Globus pallidus (tissue), 1 donor: ENCODE results near the gene ADPRHL1.

Experiments used
- DNase-seq: peaks from one replicate; pipeline ENCODE4 v3.0.0-alpha.2; 2015; ENCODE audit warnings: low spot score

Gene ADPRHL1

DNA sequence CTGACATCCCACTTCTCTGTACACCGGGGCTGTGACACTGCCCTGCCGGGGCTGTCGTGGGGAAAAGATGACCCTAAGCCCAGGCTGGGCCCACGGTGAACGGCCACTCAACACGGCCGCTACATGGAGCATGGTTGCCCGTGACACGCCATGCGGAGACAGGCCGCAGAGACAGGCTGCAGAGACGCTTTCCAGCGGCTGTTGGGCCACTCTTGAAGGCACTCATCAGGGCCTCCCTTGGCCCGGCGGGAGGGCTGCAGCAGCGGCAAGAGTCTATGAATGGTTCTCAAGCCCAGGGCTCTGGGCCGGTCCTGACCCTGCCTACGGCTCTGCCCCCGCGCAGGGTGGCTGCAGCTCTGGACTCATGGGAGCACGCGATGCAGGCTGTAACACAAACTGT, 22.1 kb downstream of the ADPRHL1 start:
- no peak for DNase-seq

DNA sequence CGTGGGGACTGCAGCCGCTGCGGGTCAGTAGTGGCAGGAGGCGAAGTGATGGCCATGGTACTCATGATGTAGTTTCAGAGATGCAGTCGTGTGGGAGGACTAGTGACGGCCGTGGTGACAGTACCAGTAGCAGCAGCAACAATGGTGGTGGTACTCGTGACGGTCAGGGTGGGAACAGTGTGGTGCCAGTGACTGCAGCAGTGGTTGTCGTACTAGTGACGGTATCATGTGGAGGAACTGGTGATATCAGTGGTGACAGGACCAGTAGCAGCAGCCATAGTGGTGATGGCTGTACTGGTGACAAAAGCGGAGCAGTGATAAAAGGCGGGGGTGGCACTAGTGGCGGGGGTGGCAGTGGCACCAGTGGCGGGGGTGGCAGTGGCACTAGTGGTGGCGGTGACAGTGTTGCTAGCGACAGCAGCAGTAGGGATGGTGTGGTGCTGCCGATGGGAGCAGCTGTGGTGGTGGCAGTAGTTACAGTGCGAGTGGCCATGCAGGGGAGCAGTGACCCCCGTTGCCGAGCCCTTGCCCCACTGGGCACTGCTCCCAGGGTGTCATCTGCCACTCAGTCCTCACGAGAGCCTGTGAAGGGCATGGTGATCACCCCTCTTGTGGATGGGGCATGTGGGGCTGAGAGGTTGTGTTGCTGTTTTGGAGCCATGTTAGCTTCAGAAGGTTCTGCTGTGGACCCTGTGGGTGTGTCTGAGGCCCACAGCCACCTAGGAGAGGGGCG, 22.7 kb downstream of the ADPRHL1 start:
- DNase-seq = no peak

DNA sequence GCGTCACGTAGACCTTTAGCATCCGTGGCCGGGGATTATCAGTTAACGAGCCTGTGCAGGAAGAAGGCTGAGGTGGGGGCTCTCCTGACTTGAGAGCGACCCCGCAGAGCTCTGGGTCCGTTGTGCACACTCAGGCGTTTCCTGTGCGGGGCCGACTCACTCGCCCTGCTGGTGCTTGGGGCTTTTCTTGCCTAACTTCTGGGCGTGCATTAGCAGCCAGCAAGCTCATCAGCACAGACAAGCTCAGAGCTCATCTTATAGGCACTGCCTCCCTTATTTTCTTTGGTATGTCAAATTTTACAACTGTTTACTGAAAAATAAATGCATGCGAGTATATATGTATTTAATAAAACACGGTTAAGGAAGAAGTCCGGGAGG, 23.7 kb downstream of the ADPRHL1 start:
- DNase-seq = no peak

DNA sequence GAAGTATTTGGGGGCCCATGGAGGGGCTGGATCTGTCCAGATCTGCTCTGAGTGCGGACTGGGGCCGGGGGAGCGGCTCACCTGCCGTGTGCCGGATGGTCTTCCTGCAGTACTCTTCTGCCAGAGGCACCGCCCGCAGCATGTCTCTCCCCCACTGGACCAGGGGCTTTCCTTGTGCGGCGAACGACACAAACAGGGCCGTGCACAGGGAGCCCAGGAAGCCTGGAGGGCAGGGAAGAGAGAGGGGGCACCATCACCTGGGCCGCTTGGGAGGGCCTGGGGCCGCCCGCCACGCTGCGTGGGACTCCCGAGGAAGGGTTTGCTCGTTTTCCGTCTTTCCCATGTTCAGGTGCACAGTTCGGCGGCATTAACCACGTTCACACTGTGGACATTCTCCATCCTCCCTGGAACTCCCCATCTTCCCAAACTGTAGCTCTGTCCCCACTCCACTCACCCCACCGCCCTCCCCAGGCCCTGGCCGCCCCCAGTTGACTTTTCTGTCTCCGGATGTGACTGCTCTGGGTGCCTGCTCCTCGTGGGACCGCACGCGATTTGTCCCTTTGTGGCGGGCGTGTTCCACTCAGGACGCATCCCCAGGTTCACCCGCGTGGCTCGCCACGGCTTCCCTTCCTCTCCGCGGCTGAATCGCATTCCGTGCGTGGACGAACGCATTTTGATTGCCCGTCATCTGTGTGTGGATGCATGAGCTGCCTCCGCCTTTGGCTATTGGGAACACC, 24.2 kb downstream of the ADPRHL1 start:
- no peak for DNase-seq

DNA sequence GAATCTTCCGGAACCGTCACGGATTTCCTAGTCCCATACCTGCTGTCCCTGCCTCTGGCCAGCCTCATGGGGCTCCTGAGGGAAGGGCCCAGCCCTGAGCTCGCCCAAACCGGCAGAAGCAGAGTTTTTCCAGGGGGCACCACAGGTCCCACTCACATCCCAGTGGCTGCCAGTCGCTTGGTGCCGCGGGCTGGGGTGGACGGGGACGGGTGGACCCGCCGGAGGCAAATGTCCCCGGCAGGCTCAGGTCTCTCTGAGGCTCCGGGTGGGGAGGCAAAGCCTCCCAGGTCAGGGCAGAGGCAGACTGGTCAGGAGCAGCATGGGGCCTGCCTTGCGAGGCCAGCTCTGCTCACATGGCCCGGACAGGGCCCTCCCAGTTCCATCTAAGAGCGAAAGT, 24.8 kb downstream of the ADPRHL1 start:
- DNase-seq = no peak

DNA sequence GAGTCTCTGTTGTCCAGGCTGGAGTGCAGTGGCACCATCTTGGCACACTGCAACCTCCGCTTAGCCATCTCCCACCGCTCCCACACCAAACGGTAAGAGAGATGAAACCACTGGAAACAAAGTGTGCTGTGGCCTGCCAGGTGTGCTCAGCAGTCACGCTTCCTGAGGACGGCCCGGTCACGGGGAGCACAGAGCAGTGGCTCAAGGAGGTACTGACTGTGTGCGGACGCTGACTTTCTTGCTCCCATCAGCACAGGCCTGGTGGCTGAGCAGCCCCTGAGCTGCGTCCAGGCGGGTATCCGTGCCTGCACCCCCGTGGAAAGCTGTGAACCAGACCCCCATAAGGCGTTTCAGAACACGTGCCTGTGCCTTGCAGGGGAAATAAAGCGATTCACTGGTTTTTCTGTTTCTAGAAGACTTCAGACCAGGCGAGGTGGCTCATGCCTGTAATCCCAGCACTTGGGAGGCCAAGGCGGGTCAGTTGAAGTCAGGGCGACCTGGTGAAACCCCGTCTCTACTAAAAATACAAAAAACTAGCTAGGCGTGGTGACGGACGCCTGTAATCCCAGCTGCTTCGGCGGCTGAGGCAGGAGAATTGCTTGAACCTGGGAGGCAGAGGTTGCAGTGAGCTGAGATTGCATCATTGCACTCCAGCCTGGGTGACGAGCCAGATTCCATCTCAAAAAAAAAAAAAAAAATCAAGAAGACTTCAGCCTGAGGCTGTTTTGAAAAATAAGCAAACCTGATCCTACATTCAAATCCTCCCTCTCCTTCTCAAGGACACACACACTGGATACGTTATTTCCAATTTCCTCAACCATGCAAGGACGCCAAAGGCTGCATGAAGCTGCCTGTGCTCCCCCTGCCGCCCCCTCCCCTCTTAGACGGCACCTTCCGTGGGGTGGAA, 25.5 kb downstream of the ADPRHL1 start:
- DNase-seq = no peak

DNA sequence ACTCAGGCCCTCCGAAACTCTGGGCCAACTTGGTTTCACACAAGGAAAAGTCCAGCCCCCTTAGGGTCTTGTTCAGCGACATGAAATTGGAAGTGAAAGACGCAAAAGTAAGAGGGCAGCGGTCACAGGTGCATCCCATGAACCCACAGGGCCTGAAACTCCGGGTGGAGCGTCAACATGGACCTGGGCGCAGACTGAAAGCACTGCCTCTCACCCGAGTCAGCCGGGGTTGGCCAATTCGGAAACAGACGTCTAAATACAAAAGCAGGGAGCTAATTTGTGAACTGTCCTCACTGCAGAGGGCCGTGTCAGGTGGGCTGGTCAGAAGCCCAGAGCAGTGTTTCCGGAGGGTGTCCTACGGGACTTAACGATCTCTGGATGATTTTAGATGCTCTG, 26.7 kb downstream of the ADPRHL1 start:
- DNase-seq = no peak

DNA sequence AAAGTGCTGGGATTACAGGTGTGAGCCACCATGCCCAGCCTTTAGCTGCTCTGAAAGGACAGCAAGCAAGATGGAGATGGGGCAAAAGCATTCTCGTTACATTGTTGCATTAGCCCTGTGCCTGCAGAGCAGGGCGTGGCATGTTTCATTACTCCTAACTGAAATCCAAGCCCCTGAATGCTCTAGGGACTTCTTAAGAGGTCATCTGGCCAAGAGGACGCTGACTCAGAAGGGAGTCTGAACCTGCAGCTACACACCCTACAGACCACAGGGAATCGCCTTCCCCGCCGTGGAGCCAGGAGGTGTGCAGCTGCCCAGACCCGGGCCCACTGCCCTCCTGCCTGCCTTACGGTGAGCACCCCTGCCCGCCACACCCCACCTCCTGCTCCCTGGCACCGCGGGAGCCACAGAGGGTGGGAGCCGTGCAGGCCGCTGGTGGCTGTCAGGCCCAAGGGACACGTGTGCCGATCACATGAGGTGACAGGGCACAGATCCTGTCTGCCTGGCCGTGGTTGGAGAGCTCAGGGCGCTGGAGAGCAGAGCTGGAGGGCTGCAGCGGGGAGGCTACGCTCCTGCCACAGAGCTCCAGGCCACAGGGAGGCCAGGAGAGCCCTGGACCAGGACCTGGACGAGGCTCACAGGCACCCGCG, 27.2 kb downstream of the ADPRHL1 start:
- DNase-seq = no peak

DNA sequence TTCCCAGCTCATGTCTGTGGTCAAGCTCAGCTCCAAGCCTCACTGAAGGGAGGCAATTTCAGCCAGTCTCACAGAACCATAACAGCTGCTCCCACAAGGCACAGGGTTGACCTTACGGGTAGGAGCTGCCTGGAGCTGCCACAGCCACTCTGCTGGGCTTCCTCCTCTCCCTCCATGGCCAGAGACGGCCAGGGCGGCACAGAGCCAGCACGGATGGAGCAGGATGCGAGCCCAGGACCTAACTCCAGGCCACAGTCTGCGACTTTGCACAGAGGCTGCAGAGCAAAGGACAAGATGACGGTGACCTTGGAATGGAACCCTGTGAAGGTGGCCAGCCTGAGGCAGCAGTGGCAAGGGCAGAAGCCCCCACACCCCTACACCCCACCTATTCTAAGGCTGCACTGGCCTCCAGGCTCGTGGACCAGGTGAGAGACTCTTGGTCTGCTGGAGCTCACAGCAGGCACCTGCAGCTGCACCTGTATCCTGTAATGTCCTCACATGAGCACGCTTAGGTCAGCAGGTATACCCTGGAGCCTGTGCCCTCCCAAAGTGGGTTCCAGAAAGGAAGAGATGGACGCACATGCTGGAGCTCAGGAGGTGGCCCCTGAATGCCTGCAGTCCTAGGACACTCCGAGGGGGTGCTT, 29.6 kb downstream of the ADPRHL1 start:
- no peak for DNase-seq

DNA sequence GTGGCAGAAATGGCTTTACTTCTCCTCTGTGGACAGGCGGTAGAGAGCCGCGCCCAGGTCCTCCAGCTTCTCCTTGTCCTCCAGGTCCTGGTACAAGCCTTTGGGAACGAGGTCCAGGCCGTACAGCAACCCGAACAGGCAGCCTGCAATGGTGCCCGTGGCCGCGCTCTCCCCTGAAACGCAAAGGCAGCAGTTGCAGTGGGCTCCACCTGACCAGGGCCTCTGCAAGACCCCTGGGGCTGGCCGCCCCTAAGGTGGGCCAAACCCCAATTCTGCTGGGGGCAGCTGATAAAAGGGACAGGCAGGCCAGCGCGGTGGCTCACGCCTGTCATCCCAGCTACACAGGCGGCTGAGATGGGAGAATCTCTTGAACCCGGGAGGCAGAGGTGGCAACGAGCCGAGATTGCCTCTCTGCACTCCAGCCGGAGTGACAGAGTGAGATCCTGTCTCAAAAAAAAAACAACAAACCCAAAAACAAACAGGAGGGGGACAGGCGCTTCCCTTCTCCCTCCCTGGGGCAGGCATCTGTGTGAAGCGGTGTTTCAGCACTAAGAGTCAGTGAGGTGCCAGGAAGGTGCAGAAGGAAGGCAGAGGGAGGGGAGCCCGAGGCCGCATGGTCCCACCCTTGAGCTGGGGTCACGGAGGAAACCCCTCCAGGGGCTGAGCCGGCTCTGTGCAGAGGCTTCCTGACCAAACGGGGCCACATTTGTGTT, 30.3 kb downstream of the ADPRHL1 start:
- DNase-seq = no peak

DNA sequence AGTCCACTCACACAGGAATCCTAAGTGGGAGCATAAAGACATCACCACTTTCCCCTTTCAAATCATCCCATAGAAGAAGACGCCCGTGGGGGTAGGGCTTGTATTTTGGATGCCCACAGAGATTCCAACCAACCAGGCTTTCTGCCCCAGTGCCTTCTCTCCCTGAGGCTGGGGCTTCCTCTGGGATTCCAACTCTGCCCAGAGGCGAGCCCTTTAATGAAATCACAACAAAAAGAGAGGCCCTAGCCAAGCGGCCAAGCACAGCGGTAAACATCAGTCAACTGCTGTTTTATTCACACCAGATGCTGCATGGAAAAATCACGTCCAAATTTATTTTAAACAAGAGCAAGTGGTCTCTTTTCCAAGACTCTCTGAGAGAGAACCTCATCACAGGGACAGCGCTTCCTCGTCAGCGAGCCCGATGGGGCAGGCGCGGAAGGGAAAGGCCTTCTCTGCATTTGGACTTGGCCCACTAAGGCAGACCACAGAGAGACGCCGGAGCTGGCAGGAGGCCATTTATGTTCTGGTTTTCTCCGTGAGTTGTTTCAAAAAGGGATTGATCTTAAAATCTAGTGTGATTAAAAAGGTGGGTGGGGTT, 31.5 kb downstream of the ADPRHL1 start:
- DNase-seq = no peak

DNA sequence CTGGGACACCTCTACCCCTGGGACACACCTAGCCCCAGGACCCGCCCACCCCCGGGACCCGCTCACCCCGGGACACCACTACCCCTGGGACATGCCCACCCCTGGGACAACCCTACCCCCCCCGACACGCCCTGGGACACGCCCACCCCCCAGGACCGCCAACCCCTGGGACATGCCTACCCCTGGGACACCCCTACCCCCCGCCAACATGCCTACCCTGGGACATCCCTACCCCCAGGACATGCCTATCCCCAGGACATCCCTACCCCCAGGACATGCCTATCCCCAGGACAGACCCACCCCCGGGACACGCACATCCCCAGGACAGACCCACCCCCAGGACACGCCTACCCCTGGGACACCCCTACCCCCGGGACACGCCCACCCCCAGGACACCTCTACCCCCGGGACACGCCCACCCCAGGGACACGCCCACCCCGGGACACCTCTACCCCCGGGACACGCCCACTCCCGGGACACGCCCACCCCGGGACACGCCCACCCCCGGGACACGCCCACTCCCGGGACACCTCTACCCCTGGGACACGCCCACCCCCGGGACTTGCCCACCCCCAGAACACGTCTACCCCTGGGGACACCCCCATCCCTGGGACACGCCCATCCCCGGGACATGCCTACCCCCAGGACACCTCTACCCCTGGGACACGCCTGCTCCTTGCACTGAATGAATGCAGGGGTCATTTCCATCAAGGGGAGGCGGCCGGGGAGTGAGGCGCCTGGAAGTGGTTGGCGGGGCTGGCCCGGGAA, 32.3 kb downstream of the ADPRHL1 start:
- DNase-seq = no peak

DNA sequence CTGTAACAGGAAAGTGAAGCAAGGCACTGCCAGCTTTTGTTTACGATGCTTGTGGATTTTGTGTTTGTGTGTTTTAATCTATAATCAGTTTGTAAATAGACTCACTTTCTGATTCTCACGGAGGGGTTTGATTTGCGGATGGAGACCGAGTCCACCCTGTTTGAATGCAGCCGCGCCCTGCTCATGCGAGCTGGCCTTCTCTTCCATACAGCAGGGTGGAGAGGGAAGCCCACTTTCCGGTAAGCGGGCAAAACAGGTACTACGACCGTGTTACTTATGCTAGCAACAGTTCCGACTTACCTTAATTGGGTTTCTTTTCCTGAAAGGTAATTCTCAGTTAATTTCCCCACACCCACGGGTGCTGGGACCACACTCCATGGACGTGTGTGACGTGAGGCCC, 33.1 kb downstream of the ADPRHL1 start:
- DNase-seq = no peak

DNA sequence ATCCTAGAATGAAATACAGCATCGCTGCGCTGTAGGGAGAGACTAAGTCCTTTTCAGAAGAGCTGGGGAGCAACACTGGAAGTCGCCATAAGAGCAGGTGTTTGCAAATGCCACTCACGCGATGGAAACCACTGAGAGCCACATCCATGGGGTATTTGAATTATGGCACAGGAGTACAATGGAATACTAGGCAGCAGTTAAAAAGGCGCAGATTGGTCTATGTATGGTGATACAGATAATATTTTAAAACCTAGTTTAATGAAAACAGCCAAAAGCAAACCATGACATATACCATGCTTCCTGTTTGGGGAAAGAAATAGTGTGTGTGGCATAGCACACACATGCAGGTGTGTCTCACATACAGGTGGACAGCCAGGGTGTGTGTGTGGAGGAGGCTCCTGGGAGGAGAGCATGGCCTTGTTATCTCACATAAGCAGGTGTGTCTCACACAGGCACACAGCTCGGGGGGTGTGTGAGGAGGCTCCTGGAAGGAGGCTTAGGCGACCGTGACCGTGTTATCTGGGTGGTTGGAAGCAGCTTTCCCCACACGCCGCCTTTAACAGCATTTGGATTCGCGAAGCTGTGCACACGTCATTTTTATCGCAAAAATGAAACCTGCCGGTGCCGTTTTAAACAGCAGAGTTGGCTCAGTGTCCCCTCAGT, 33.6 kb downstream of the ADPRHL1 start:
- no peak for DNase-seq

DNA sequence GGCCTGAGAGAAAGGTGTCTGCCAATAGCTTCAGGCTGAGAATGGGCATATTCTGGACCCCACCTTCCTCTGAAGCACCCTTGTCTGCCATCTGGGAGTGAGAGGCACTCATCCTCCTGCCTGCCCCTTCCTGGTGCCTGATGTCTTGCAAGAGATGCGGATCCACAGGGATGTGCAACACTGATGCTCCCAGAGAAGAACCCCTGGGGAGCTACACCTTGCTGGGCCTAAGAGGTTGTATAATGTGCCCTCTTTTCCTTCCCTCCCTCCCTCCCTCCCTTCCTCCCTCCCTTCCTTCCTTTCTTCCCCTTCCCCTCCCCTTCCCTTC, 34.6 kb downstream of the ADPRHL1 start:
- no peak for DNase-seq

DNA sequence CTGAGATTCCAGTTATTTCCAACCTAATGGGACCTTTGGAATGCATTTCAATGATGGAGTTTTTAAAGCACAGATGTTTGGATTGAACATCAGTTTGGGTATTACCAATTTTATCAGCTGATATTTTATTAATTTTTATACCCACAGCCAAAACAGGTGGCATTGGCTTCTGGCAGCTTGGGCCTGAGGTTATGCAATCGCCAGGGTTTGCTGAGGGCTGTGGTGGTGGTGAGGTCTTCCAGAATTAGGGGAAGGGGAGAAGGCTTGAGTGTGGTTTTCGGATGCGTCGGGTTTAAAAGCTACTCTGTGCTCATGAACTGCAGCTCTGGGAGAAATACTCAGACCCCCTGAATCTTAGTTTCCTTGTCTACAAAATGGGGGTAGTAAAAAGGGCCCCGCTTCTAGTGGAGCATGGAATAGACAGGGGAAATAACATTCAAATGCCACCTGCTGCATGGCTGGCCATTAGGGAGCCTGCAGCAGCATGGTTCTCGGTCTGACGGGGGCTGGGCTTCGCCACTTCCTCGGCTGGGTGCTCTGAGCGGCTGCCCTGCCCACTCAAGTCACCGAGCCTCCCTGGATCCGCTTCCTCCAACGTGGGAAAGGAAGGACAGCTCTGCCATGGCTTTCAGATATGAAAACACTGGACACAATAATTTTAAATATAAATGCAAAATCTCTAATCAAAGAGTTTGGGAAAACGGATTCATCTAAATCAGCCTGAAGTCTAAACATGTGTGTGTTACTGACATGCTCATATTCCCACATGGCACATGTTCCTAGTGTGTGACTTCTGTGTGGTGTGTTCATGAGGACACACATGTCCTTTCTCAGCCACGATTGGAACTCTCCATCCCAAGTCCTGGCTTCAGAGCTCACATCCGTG, 35.2 kb downstream of the ADPRHL1 start:
- DNase-seq = no peak

DNA sequence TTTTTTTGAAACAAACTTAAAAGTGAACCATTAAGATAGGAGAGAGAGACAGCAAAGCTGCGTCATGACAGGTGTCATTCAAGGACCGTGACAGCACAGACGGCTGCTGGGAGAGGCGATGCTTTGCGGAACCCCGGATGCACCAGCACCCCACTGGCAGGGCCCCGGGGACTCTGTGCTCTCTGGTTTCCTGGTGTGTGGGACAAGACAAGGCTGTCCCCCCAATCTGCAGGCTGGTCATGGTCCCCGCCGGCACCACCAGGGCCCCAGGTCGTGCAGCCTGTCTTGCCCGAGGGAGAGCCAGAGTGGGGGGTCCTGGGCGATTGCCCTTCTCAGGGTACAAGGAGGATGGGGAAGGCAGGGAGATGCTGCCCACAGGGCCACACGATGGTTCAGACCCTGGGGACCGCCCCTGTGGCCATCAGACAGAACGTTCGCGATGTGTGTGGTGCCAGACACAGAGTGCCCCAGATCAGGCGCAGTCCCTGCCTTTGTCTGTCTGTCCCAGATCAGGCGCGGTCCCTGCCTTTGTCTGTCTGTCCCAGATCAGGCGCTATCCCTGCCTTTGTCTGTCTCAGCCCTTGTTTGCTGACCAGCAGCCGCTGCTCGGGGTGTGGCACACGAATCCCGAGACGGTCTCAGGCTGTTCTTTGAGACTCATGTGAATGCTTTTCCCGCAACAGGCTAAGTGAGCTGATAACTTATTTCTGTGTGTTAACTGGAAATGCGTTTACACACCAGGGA, 36.1 kb downstream of the ADPRHL1 start:
- no peak for DNase-seq

DNA sequence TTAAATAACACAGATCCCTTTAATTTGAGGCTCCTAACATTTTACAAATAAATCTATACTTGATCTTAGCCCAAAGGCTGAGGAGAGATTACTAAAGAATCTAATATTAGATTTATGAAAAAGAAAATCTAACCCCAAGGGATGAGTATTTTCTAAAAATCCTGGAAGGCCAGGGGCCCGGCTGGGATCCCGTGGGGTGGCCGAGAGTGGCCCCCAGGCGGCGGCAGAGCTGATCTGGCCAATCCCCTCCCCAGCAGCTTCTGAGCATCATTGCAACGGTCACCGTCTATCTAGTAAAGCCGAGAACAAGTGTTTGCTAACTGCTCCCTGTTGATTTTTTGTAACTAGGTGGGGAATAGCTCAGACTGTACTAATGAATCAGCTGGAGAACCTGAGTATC, 37.5 kb downstream of the ADPRHL1 start:
- no peak for DNase-seq
